ENCODE results near the gene KCNH8. TPM values are rescaled to one million over a fixed set of nuclear protein-coding genes. Genes with fewer than 3 reads are reported as not detected.

KCNH8 gene
- total RNA-seq, 1 experiment from 2014 or later, result 1.3 TPM

- TF ChIP-seq, protein P1, sequence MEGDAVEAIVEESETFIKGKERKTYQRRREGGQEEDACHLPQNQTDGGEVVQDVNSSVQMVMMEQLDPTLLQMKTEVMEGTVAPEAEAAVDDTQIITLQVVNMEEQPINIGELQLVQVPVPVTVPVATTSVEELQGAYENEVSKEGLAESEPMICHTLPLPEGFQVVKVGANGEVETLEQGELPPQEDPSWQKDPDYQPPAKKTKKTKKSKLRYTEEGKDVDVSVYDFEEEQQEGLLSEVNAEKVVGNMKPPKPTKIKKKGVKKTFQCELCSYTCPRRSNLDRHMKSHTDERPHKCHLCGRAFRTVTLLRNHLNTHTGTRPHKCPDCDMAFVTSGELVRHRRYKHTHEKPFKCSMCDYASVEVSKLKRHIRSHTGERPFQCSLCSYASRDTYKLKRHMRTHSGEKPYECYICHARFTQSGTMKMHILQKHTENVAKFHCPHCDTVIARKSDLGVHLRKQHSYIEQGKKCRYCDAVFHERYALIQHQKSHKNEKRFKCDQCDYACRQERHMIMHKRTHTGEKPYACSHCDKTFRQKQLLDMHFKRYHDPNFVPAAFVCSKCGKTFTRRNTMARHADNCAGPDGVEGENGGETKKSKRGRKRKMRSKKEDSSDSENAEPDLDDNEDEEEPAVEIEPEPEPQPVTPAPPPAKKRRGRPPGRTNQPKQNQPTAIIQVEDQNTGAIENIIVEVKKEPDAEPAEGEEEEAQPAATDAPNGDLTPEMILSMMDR (IDR thresholded peaks at IDR 0.05; ENCODE audit: unreplicated experiment), result no peak
- intact Hi-C loops (cut with micrococcal nuclease; ENCODE audit: unreplicated experiment), result no loop called here
- no peak overlapping the region for H3K27ac Mint-ChIP-seq (ENCODE audit: unreplicated experiment)
- H3K36me3 Mint-ChIP-seq (ENCODE audit: insufficient read depth, unreplicated experiment), result no peaks in the 10 kb centered on the region
- no peaks in the 10 kb centered on the region for H3K4me1 Mint-ChIP-seq (ENCODE audit: low read depth, unreplicated experiment)
- H3K27me3 Mint-ChIP-seq (ENCODE audit: unreplicated experiment), result no peaks in the 10 kb centered on the region
- H3K4me3 Mint-ChIP-seq (ENCODE audit: low read depth, unreplicated experiment), result no peak overlapping the region
- BruUV-seq (replicated peaks), result no TSS peak
- H3K9me3 Mint-ChIP-seq (ENCODE audit: low read depth, unreplicated experiment), result no peaks in the 10 kb centered on the region
- CTCF ChIA-PET, result no interaction called here
- no peak for DNase-seq
These were observed 298.4 kb downstream of the KCNH8 start for GRCh38 chr3:19446687-19447086.

GRCh38 chr3:19455546-19455945 is 307.2 kb downstream of the KCNH8 start:
- Mint-ChIP-seq H3K27me3 (ENCODE audit: unreplicated experiment) (no peaks in the 10 kb centered on the region), H3K4me3 (ENCODE audit: low read depth, unreplicated experiment) (no peak overlapping the region), H3K36me3 (ENCODE audit: insufficient read depth, unreplicated experiment) (no peaks in the 10 kb centered on the region), H3K9me3 (ENCODE audit: low read depth, unreplicated experiment) (no peaks in the 10 kb centered on the region), H3K27ac (ENCODE audit: unreplicated experiment) (no peak overlapping the region), H3K4me1 (ENCODE audit: low read depth, unreplicated experiment) (no peaks in the 10 kb centered on the region)
- intact Hi-C loops (cut with micrococcal nuclease; ENCODE audit: unreplicated experiment), result no loop called here
- BruUV-seq (replicated peaks), result no TSS peak
- TF ChIP-seq, protein P1 (IDR thresholded peaks at IDR 0.05; ENCODE audit: unreplicated experiment), result no peak
- CTCF ChIA-PET, result no interaction called here
- no peak for DNase-seq

DNA sequence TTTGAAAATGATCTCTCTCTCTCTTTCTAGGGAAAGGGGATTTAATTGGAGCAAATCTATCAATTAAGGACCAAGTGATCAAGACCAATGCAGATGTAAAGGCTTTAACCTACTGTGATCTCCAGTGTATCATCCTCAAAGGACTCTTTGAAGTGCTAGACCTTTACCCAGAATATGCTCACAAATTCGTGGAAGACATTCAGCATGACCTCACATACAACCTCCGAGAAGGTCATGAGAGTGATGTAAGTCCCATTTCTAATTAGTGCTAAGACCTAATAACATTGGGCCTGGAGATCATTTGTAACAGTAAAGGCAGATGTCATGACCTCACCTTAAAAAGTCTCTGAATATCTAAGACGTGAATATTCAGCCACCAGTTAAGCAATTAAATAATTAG is 308.4 kb downstream of the KCNH8 start:
- H3K36me3 Mint-ChIP-seq (ENCODE audit: insufficient read depth, unreplicated experiment), result no peaks in the 10 kb centered on the region
- TF ChIP-seq, protein P1 (IDR thresholded peaks at IDR 0.05; ENCODE audit: unreplicated experiment), result no peak
- no peak for DNase-seq
- no peak overlapping the region for H3K4me3 Mint-ChIP-seq (ENCODE audit: low read depth, unreplicated experiment)
- no peaks in the 10 kb centered on the region for H3K9me3 Mint-ChIP-seq (ENCODE audit: low read depth, unreplicated experiment)
- CTCF ChIA-PET, result no interaction called here
- no TSS peak for BruUV-seq (replicated peaks)
- H3K27ac Mint-ChIP-seq (ENCODE audit: unreplicated experiment), result no peak overlapping the region
- no peaks in the 10 kb centered on the region for H3K27me3 Mint-ChIP-seq (ENCODE audit: unreplicated experiment)
- intact Hi-C loops (cut with micrococcal nuclease; ENCODE audit: unreplicated experiment), result no loop called here
- no peaks in the 10 kb centered on the region for H3K4me1 Mint-ChIP-seq (ENCODE audit: low read depth, unreplicated experiment)

- H3K27me3 Mint-ChIP-seq (ENCODE audit: unreplicated experiment), result no peaks in the 10 kb centered on the region
- intact Hi-C loops (cut with micrococcal nuclease; ENCODE audit: unreplicated experiment), result no loop called here
- no peaks in the 10 kb centered on the region for H3K4me1 Mint-ChIP-seq (ENCODE audit: low read depth, unreplicated experiment)
- H3K27ac Mint-ChIP-seq (ENCODE audit: unreplicated experiment), result no peak overlapping the region
- DNase-seq, result no peak
- TF ChIP-seq, protein P1 (IDR thresholded peaks at IDR 0.05; ENCODE audit: unreplicated experiment), result no peak
- H3K9me3 Mint-ChIP-seq (ENCODE audit: low read depth, unreplicated experiment), result no peaks in the 10 kb centered on the region
- H3K4me3 Mint-ChIP-seq (ENCODE audit: low read depth, unreplicated experiment), result no peak overlapping the region
- BruUV-seq (replicated peaks), result no TSS peak
- CTCF ChIA-PET, result no interaction called here
- H3K36me3 Mint-ChIP-seq (ENCODE audit: insufficient read depth, unreplicated experiment), result no peaks in the 10 kb centered on the region
These were observed 309.1 kb downstream of the KCNH8 start for GRCh38 chr3:19457449-19457848.

DNA sequence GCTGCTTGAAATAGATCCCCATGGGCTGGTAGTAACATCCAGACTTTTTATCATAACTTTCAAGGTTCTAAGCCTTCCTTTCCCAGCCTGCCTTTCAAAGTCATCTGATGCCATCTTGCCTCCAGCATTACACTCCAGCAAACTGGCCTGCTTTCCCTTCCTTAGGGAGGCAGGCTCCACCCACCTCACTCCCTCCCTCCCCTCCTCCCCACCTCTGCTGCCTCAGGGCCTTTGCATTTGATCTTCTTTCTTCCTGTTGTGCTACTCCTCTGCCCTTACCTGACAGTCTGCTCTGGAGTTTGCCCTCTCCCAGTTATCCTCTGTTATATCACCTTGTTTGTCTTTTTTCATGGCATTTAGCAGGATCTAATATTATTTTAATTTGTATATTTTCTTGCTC is 319.5 kb downstream of the KCNH8 start:
- H3K27me3 Mint-ChIP-seq (ENCODE audit: unreplicated experiment), result no peaks in the 10 kb centered on the region
- BruUV-seq (replicated peaks), result no TSS peak
- DNase-seq, result no peak
- intact Hi-C loops (cut with micrococcal nuclease; ENCODE audit: unreplicated experiment), result no loop called here
- no peak overlapping the region for H3K4me3 Mint-ChIP-seq (ENCODE audit: low read depth, unreplicated experiment)
- CTCF ChIA-PET, result no interaction called here
- no peaks in the 10 kb centered on the region for H3K9me3 Mint-ChIP-seq (ENCODE audit: low read depth, unreplicated experiment)
- no peaks in the 10 kb centered on the region for H3K4me1 Mint-ChIP-seq (ENCODE audit: low read depth, unreplicated experiment)
- no peaks in the 10 kb centered on the region for H3K36me3 Mint-ChIP-seq (ENCODE audit: insufficient read depth, unreplicated experiment)
- TF ChIP-seq, protein P1 (IDR thresholded peaks at IDR 0.05; ENCODE audit: unreplicated experiment), result no peak
- H3K27ac Mint-ChIP-seq (ENCODE audit: unreplicated experiment), result no peak overlapping the region

Measured in Calu3 (cell line).